Effector CD4-positive, alpha-beta T cell (primary cell): ENCODE measurements around the gene TRAPPC3.
"Not testable (repeated sequence)": the region's sequence is repeated elsewhere in the genome, so short reads cannot be mapped to it uniquely, and the experiment has no call there.

Experiments
- DNase-seq: peaks from one replicate; pipeline ENCODE4 v3.0.0-alpha.2; 2020

Gene TRAPPC3

DNA sequence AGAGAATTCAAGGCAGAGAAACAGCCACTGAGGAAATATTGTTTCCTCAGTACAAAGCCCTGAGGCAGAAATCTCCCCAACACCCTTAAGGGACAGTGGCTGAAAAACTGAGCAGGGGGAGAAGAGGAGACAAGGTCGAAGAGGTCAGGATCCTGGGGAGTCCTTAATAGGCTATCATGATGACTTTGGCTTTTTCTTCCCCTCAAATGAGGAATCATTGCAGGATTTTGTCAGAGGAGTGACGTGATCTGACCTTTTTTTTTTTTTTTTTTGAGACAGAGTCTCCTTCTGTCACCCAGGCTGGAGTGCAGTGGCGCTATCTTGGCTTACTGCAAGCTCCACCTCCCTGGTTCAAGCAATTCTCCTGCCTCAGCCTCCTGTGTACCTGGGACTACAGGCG is 16.9 kb upstream of the TRAPPC3 start:
- no peak for DNase-seq

DNA sequence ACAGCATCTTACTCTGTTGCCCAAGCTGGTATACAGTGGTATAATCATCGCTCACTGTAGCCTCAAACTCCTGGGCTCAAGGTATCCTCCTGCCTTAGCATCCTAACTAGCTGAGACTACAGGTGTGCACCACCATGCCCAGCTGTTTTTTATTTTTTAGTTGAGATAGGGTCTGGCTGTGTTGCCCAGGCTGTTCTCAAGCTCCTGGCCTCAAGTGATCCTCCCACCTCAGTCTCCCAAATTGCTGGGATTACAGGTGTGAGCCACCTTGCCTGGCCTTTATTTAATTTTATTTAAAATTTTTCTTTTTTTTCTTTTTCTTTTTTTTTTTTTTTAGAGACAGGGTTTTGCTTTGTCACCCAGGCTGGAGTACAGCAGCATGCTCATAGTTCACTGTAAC is 15.9 kb upstream of the TRAPPC3 start:
- no peak for DNase-seq

DNA sequence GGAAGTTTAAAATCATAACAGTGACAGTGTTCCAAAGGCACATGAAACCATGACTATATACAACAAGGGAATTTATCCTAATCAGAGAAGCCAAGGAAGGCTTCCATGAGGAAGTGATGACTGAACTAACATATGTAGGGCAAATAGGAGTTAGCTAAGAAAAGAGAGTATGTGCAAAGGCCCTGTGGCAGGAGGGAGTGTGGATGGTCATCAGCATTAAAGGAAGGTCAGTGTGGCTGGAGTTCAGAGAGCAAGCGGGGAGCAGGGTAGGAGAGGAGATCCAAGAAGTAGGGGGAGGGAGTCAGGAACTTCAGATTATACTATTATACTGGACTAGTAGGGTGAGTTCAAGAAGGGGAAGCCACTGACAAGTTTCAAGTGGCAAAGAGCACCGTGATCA is 15.1 kb upstream of the TRAPPC3 start:
- no peak for DNase-seq

DNA sequence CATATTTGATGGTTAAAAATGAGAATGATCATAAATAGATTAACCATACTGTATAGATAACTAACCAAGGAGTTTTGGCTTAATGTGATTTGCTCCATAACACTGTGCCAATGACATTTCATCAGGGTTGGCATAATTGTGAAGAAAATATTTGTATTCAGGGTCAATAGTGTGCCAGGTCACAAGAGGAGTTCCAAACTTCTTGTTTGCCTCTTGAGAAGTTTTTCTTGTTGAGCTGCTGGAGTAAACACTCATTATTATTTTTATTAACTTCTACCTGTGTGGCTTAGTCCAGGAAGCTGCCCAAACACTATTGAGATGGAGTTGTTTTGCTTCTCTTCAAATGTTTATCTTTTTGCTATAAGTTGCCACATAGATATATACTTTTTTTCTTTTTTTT is 14.1 kb upstream of the TRAPPC3 start:
- no peak for DNase-seq

DNA sequence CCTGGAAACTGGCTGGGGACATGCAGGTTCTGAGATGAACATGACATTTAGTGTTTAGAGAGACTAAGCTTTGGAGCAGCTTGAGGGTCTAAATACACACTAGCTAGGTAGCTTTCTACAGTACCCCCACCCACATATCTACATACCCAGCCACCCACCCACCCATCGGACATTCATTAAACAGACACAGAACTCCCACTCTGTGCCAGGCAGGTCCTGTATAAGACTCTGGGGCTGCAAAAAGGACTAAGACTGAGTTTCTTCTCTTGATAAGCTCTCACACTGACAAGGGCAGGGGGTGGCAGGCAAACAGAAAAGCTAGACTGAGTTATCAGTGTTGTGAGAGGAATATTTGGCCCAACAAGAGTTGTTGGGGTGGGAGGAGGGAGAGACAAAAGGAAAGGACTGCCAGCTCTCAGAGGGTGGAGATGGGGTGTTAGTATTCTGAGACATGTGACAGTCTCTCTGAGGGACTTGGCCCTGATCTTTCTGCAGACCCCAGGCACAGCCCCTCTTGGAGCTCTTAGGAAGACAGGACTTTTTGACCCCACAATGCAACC is 13.5 kb upstream of the TRAPPC3 start:
- no peak for DNase-seq

DNA sequence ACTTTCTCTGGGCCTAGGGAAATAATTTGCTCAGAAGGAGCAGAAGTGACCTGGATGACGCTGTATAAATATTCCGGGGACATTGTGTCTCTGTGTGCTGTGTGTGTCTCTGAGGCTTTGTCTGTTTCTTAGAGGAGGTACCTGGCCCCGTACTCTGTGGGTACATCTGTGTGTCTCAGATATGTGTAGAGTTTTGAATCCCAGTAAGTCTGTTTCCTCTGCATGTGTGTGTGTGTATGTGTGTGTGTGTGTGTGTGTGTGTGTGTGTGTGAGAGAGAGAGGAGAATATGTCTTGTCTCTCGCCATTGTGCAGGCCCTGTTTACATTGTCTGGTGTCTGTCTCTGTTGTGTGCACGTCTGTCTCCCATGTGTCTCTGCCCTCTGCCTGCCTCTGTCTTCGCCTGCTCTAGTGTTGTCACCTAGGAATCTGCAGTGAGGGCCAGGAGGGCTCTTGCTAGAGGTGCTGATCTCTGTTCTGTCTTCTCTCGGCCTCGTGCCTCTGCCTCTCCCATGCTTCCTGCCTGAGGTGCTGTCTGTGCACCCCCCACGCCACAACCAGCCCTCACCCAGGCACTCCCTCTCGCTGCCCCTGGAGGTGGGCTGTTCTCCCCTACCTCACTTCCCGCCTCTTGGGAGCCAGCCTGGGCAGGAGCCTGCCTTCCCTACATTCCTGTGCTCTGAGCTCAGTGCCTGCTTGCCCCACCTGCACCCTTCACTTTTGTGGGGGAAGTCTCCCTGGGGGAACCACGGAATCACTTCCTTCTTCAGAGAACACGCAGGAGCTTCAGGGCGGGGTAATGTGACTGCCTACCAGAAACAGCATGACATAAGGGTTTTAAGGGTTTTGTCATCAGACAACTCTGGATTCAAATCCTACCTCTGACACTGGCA is 12.6 kb upstream of the TRAPPC3 start:
- DNase-seq = peak; percentile 33

DNA sequence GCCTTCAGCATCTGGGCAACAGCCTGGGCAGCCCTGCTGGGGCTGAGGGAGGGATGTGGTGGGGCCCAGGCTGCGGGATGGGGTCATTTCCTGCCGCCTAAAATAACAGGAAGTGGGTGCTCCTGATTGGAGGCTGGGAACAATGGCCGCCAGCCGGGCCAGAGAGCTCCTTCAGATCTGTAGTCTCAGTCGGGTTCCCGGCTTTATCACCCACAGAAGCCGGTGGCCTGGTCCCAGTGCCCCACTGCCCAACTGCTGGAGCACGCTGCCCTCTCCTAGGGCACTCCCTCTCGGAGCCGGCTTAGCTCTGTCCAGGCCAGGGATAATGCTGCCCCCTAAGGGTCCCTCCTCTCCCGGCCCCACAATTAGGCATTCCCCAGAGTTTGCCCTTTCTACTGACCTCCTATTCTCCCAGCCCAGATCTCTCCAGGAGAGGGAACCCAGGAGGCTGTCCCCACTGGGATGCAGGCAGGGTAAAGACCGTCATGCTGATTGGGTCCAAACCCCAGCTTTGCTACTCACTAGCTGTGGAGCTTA is 11.7 kb upstream of the TRAPPC3 start:
- DNase-seq = peak; percentile 36

DNA sequence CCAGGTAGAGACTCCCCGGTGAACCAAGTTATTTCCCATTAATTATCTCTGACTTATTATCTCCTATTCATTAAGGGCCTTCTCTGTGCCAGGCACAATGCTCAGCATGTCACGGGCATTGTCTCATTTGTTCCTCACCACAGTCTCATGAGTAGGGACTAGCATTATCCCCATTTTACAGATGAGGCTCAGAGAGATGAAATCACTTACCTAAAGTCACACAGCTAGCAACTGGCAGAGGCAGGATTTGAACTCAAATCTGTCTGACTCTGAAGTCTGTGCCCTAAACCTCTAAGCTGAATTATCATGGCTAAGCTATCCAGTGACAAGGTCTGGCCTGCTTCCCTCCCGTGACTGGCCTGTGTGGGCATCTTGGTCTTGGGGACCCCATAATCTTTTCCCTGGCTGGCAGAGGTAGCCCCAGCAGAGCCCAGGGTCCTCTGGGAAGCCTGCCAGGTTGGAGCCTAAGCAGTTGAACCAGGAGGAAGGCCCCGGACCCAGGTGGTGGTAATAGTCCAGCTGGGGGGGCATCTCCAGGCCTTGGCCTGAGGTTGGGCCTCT is 11.2 kb upstream of the TRAPPC3 start:
- DNase-seq = no peak

DNA sequence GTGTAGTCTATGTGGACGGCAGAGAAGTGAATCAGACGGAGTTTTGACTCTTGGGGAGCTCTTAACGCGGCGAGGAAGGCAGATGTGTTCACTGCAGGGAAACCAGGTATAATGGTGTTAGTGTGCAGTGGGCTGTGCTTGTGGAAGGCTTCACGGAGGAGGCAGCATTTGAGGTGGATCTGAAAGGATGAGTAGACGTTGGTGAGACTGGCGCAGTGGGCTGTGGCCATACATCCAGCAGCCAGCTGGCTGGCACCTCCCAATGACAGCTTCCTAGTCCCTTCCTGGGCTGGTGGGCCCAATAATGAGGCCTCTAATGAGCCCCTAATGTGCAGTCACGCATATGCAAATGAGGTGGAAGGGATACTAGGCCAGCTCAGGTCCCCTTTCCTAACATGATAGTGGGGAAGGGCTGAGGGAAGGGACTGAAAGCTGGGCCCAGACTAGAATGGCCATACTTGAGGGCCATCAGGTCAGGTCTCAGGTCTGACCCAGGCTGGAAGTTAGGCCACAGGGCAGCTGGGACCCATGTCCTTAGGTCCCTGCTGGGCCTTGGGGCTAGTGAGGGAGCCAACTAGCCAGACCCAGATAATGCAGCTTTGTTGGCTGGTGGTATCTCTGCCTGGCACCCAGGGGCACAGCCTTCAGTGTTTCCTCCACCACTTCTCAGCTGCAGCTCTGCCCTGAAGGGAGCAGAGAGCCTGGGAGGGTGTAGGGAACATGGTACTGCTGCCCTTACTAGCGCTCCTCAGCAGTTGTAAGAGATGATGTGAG is 10.5 kb upstream of the TRAPPC3 start:
- DNase-seq = no peak

DNA sequence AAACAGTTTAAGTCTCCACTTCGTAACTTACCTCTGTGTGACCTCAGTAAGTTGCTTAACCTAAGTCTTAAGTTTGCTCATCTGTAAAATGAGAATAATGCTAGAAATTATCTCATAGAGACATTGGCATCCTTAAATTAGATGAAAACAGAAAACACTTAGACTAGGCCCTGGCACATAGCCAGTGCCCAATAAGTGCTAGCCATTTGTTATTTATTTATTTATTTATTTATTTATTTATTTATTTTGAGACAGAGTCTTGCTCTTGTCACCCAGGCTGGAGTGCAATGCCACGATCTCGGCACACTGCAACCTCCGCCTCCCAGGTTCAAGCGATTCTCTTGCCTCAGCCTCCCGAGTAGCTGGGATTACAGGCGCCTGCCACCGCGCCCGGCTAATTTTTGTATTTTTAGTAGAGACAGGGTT is 9.6 kb upstream of the TRAPPC3 start:
- DNase-seq = not testable (repeated sequence)

DNA sequence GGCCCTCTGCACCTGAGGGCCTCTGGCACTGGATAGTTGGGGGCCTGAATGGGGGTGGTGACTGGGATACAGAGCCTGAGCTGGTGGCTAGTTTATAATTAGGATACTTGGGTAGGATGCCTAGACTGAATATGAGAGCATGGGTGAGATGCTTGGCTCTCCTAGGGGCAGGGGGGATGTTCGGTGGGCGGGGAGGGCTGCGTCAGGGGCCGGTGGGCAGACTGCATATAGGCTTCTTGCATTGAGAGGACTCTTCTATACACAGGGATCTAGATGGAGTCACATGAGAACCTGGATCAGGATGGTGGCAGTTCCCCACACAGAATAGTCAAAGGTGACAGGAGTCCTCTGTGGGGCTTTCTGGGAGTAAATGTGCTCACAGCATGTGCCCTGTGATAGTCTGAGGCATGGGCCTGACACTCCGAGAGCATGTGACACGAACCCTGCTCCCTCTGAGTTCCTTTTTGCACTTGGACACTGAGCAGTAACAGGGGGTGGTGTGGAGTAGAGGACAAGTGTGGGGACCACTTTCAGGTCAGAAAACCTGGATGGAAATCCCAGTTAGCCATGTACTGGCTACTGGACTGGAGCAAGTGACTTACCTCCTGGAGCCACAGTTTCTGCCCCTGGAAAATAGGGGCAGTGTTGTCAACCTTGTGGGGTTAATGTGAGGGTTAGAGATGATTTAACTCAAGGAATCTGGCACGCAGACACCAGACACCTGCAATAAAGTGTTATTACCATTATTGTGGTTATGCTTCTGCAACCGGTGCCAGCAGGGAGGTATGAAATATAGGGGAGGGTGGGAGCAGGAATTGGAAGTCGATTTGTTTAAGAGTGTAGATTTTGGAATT is 8.9 kb upstream of the TRAPPC3 start:
- DNase-seq = no peak

DNA sequence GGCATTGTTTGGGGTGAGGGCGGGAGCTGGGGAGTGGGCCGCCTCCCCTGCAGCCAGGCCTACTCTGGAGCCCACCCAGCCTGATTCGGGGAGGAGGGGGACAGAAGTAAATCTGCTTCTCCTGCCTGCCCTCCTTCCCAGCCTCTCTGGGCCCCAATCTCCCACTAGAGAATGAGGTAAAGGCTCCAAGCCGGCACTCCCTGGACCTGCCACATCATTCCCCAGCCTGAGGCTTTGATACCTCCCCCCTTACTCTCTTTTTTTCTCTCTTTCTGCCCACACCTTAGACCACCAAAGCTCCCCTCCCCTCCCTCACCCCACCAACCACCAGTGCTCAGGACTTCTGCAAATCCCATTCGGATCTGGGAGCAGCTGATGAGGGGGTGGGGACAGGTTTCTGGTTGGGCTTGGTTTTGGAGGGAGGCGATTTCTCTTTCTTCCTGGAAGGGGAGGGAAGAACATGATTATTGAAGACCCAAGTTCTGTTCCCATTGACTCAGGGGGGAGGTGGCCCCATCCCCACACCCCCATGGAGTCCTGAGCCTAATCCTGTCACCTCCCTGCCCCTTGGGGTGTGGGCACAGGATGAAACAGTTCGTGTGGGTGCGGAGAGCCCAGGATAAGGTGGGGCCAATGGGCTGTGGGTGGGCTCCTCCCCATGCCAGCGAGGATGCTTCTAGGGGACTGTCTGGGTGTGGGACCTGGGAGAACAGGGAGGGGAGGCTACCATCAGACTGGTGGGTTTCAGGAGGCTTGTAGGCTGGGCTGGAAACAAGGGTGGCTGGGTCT is 8.0 kb upstream of the TRAPPC3 start:
- DNase-seq = no peak

DNA sequence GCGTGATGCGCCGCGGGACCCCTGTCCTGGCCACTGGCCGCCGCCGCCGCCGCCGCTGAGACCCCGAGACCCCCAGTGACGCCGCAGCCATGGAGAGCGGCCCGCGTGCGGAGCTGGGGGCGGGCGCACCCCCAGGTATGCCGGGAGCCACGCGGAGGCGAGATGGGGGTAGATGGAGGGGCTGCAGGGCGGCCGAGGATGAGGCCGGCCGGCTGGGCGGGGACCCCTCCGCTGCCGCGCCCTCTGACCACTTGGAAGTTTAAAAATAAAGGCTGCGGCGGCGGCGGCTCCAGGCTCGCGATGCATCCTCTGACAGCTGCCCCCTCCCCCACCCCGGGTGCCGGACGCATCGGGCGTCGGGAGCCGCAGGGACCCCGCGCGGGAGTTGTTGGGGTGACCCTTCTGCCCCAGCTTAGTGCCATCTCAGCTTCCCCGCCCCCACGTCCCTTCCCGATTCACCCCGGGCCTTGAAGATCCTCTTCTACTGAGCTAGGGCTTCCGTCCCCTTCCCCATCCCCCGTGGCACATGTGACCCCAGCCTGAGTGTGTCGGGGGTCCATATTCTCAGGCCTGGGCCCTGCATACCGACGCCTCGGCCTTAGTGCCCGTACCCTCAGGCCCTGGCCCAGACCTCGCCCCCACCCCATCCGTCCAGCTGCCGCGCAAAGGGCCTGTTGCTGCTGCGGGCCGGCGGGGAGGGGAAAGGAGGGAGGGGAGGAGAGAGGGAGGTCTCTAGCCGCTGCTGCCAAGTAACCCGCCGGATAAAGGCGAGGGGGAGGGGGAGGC is 7.2 kb upstream of the TRAPPC3 start:
- DNase-seq = peak; percentile 41

DNA sequence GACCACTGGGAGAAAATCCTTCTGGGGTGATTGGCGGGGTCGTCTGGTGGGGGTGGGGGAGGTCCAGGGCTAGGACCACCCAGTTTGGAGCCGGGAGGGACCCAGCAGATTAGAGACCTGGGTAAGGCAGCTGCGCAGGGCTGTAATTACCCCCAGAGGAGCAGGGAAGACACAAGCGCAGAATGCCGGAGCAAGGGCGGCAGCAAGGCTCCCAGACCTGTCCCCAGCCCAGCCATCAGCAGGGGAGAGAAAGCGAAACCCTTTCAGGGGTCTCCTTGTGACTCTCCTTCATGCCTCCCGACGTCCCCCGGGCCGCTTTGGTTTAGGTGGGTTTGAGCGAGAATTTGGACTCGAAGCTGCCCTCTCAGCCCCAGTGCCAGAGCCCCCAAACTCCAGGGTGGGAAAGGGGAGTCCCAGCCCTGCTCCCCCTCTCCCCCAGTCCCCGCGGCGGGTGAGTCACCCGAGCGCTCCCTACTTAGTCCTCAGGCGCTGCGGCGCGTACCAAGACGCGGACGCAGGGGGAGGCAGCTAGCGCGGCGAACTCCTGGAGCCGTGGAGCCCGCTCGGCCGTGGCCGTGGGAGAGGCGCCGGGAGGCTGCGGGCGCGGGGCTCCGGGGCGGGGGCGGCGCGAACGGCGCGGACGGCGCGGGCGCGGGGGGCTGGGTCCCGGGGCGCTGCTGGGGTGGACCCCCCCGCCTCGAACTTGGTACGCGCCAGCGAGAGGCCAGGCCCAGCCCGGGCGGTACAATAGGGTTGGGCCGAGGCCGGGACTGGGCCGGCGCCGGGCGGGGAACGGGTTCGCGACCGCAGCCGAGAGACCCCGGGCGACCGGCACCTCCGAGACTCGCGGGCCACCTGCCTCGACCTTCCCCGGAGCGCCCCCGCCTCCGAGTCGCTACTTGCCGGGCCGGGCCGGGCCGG is 6.4 kb upstream of the TRAPPC3 start, which contains the start of gene MAP7D1:
Gene MAP7D1, plus strand, starts transcription at position 753 of the 921 bp plus-strand sequence. CDS start 258 bp downstream, outside the sequence.
- DNase-seq = peak; percentile 85

DNA sequence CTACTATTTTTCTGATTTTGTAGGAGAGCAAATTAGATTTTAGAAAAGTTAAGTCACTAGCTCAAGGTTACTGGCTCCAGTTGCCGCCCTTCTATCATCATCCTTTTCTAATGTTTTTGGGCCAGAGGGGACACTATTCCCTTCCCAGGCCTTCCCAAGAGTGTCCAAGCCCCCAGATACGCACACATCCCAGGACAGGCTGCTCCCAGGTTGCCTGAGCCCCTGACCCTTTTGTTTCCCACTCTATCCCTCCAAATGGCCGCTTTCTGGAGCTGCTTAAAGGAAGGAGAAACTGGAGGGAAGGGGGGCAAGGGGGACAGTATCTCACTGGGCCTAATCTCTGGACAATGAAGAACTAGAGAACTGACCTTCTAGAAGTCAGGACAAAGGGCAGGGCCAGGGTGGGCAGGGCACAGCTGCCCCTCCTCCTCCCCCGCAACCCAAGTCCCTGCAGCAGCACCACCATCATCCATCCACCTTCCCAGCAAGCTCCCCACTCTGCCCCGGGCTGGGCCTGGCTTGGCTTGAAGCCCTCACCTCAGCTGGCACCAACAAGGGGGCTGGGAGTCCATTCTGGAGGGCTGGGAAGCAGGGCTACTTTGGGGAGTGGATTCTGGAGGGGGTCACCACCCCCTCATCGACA is 5.6 kb upstream of the TRAPPC3 start:
- DNase-seq = no peak

DNA sequence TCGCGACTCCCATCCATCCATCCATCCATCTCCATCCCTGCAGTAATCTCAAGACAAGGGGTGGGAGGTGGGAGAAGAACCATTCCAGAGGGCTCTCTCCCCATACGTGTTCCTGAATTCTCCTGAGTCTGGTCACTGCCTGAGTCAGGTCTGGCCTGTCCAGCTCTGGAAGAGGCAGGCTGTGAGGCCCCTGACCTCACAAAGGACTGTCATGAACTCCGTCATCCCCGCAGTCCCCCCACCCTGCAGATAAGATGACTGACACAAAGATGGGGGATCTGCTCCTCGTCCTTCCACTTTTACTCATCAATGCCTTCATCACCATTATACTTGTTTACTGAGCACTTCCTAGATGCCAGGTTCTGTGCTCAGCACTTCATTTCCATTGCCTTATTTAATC is 5.0 kb upstream of the TRAPPC3 start:
- DNase-seq = no peak

DNA sequence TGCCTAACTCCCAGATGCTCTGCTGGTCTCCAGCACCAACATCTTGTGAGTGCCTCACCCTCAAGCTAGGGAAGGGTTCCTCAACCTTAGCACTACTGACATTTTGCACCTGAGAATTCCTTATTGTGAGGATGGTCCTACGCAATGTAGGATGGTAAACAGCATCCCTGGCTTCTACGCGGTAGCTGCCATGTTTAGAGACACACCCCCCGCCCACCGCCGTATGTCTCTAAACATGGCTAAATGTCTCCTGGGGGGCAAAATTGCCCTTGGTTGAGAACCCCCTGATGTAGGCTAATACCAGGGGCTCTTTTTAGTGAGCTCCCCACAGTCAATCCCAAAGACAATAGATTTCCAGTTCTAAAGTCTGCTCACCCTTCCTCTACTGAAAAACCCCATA is 4.2 kb upstream of the TRAPPC3 start:
- DNase-seq = no peak

DNA sequence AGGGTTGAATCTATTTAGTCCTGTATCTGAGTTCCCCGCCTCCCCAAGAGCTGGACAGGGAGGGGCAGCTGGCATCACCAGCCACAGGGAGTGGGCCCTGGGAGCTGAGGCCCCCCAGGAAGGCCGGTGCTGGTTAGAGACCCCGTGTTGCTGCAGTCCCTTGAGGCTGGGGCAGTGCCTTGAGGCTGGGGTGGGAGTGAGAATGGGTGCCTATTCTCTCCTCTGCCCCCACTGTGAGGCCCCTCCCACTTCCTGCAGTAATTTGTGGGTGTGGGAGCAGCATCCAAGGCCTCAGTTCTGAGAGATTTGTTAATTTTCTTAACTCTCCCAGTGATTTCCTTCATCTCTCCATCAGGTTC is 2.5 kb upstream of the TRAPPC3 start:
- DNase-seq = peak; percentile 54
